Stomach (tissue), 9 donors: ENCODE data around the gene ASB7. TPM values are rescaled to one million over a fixed set of nuclear protein-coding genes. Genes with fewer than 3 reads are reported as not detected.

Experiments
- DNase-seq, 2 donors: peaks; one replicate each; pipeline versions ENCODE4 v3.0.0 to v3.0.0-alpha.2; 2013 to 2019
- H3K27ac ChIP-seq, 5 donors: fragments of 200-600 bp in 4 of 5; sonication (generic) in 4 of 5; one replicate each; pipeline ENCODE4 v1.5.1; 2013 to 2019; ENCODE audit warnings: mild to moderate bottlenecking in 1 of 5, moderate library complexity in 1 of 5
- H3K27me3 ChIP-seq, 3 donors: fragments of 200-600 bp; sonication (generic); one replicate each; pipeline ENCODE4 v1.5.1; 2017 to 2019; ENCODE audit warnings: mixed run types in 1 of 3
- H3K36me3 ChIP-seq, 4 donors: fragments of 200-600 bp; sonication (generic); 1 replicate in 3 of 4; 2 replicates in 1 of 4; pipeline ENCODE4 v1.5.1; 2016 to 2019
- H3K4me1 ChIP-seq, 4 donors: fragments of 200-600 bp; sonication (generic); one replicate each; pipeline ENCODE4 v1.5.1; 2016 to 2019
- H3K4me3 ChIP-seq, 4 donors: fragments of 200-600 bp; sonication (generic) in 3 of 4; one replicate each; pipeline ENCODE4 v1.5.1; 2016 to 2019; ENCODE audit warnings: mild to moderate bottlenecking in 1 of 4
- H3K9me3 ChIP-seq, 4 donors: fragments of 200-600 bp; sonication (generic); one replicate each; pipeline ENCODE4 v1.5.1; 2016 to 2019
- EP300 ChIP-seq: sonication (generic); formaldehyde crosslinking; IDR thresholded peaks from one replicate; pipeline ENCODE4 v1.6.1; 2017; ENCODE audit warnings: antibody characterized with exemption
- POLR2A ChIP-seq, 4 donors: fragments of 450-650 bp; IDR thresholded peaks; one replicate each; pipeline ENCODE4 v1.6.1; 2016; ENCODE audit warnings: antibody characterized with exemption in 4 of 4, control low read depth in 2 of 4, mild to moderate bottlenecking in 1 of 4, moderate library complexity in 1 of 4
- POLR2AphosphoS5 ChIP-seq, 3 donors: sonication (generic); formaldehyde crosslinking; IDR thresholded peaks; one replicate each; pipeline ENCODE4 v1.6.1; 2016; ENCODE audit warnings: antibody characterized with exemption in 3 of 3
- WGBS, 5 donors: extraction: QIAGEN DNeasy Blood & Tissue Kit in 3 of 5; methylation state at CpG; one replicate each; pipeline versions ENCODE4 v1.1.5 to v1.1.7; 2013 to 2018; 5-methylcytosine and 5-hydroxymethylcytosine counted together
- intact Hi-C: fragments of 100-400 bp; cut with DNase I; formaldehyde crosslinking; loops from one replicate; pipeline ENCODE4 v1.15.1; 2023; ENCODE audit warnings: low total_unique reads
- polyA plus RNA-seq, 3 donors: library from polyadenylated mRNA; stranded (reverse); fragments of 200-250 nt; gene quantifications; one replicate each; pipeline ENCODE4 v1.2.3, GENCODE V29; 2013
- total RNA-seq, 5 donors: library from RNA; depleted of rRNA; stranded (reverse); fragments of >200 nt; gene quantifications; one replicate each; pipeline versions ENCODE4 v1.1.0 to v1.2.3, GENCODE V29; 2014 to 2016
- TF ChIP-seq, protein P1 (sequence below), 7 experiments: fragments of 450-650 bp in 4 of 7; fragments of 200-600 bp in 3 of 7; sonication (generic) in 3 of 7; IDR thresholded peaks; one replicate each; pipeline ENCODE4 v1.5.1; 2016 to 2019; ENCODE audit warnings: antibody characterized with exemption in 7 of 7, control low read depth in 2 of 7, mild to moderate bottlenecking in 1 of 7
- donor health status: healthy with polysubstance abuse.
- donor health status: Bipolar disorder and iron deficiency.
- donor health status: healthy.

ASB7 gene
- total and polyA plus RNA-seq, 8 donors: 2.8 to 73.9 (median 10.9) TPM

- intact Hi-C loops: no loop called here
- H3K36me3 ChIP-seq: peaks cover 0 to 21% (median 16%) of the 10 kb centered on the region in 4 donors
- H3K9me3 ChIP-seq: no peaks in the 10 kb centered on the region
- DNase-seq: no peak
- no peaks in the 10 kb centered on the region for H3K27me3 ChIP-seq
- no peaks in the 10 kb centered on the region for H3K4me1 ChIP-seq
- H3K4me3 ChIP-seq: no peak overlapping the region
- H3K27ac ChIP-seq: no peak overlapping the region
- TF ChIP-seq POLR2A (IDR thresholded peaks at IDR 0.05): no peak
- TF ChIP-seq POLR2AphosphoS5 (IDR thresholded peaks at IDR 0.05): no peak
- TF ChIP-seq, protein P1, sequence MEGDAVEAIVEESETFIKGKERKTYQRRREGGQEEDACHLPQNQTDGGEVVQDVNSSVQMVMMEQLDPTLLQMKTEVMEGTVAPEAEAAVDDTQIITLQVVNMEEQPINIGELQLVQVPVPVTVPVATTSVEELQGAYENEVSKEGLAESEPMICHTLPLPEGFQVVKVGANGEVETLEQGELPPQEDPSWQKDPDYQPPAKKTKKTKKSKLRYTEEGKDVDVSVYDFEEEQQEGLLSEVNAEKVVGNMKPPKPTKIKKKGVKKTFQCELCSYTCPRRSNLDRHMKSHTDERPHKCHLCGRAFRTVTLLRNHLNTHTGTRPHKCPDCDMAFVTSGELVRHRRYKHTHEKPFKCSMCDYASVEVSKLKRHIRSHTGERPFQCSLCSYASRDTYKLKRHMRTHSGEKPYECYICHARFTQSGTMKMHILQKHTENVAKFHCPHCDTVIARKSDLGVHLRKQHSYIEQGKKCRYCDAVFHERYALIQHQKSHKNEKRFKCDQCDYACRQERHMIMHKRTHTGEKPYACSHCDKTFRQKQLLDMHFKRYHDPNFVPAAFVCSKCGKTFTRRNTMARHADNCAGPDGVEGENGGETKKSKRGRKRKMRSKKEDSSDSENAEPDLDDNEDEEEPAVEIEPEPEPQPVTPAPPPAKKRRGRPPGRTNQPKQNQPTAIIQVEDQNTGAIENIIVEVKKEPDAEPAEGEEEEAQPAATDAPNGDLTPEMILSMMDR (IDR thresholded peaks at IDR 0.05): no peak
- no peak for TF ChIP-seq EP300
- WGBS, 5 donors: 73 to 91% (median 84%) methylated on average over 5 of the region's 5 CpGs
Measured at GRCh38 chr15:100651253-100651652, 48.9 kb downstream of the ASB7 start.

GRCh38 chr15:100652116-100652515 lies 49.7 kb downstream of the ASB7 start:
- H3K4me1 ChIP-seq: no peaks in the 10 kb centered on the region
- intact Hi-C loops: no loop called here
- no peak overlapping the region for H3K27ac ChIP-seq
- no peak for TF ChIP-seq POLR2A (IDR thresholded peaks at IDR 0.05)
- no peak for TF ChIP-seq EP300
- TF ChIP-seq, protein P1 (IDR thresholded peaks at IDR 0.05): no peak
- H3K36me3 ChIP-seq: peaks cover 0 to 21% (median 16%) of the 10 kb centered on the region in 4 donors
- no peak overlapping the region for H3K4me3 ChIP-seq
- 83 to 92% (median 87%) methylated on average over 2 of the region's 2 CpGs for WGBS, 5 donors
- no peak for DNase-seq
- H3K27me3 ChIP-seq: no peaks in the 10 kb centered on the region
- H3K9me3 ChIP-seq: no peaks in the 10 kb centered on the region

- peaks cover 0 to 15% (median 11%) of the 10 kb centered on the region in 4 donors for H3K36me3 ChIP-seq
- WGBS, 5 donors: 72 to 89% (median 76%) methylated on average over 1 of the region's 1 CpG
- H3K9me3 ChIP-seq: no peaks in the 10 kb centered on the region
- no peak overlapping the region for H3K4me3 ChIP-seq
- H3K27ac ChIP-seq: no peak overlapping the region
- TF ChIP-seq EP300: no peak
- intact Hi-C loops: no loop called here
- no peak for DNase-seq
- H3K27me3 ChIP-seq: no peaks in the 10 kb centered on the region
- H3K4me1 ChIP-seq: no peaks in the 10 kb centered on the region
Measured at GRCh38 chr15:100653608-100654007, 51.2 kb downstream of the ASB7 start.

- TF ChIP-seq, protein P1 (IDR thresholded peaks at IDR 0.05): no peak
- TF ChIP-seq POLR2A (IDR thresholded peaks at IDR 0.05) (no peak), POLR2AphosphoS5 (IDR thresholded peaks at IDR 0.05) (no peak), EP300 (no peak)
Measured at GRCh38 chr15:100658895-100659294, 56.5 kb downstream of the ASB7 start.

DNA sequence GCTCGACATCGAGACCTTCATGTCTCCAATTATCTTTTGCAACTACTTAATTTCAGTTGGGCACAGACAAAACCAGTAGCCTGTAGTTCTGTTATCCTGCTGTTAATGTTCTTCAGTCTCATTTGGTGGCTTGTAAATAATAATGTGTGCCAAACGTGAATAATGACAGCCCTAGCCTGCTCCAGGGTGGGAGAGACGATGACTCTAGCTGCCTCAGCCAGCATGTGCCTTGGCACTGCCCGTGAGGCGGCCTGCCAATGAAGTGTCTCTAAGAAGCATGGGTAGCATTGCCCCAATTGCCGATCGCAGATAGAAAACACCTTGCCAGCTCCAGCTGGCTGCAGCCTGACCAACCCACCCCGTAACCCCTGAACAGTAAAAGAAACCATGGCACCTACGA lies 58.8 kb downstream of the ASB7 start:
- TF ChIP-seq EP300 (no peak), POLR2A (IDR thresholded peaks at IDR 0.05) (no peak), POLR2AphosphoS5 (IDR thresholded peaks at IDR 0.05) (no peak)
- TF ChIP-seq, protein P1 (IDR thresholded peaks at IDR 0.05): no peak
- intact Hi-C loops: no loop called here
- no peaks in the 10 kb centered on the region for H3K36me3 ChIP-seq
- 81 to 88% (median 87%) methylated on average over 10 of the region's 10 CpGs for WGBS, 5 donors
- no peak for DNase-seq
- peaks cover 0 to 19% (median 0%) of the 10 kb centered on the region in 3 donors for H3K27me3 ChIP-seq
- H3K4me3 ChIP-seq: no peak overlapping the region
- peaks cover 0 to 9% (median 0%) of the 10 kb centered on the region in 4 donors for H3K4me1 ChIP-seq
- no peak overlapping the region for H3K27ac ChIP-seq
- no peaks in the 10 kb centered on the region for H3K9me3 ChIP-seq

More at GRCh38 chr15:100658895-100659294, 56.5 kb downstream of the ASB7 start:
- Histone ChIP-seq H3K27ac (no peak overlapping the region), H3K36me3 (no peaks in the 10 kb centered on the region), H3K4me3 (no peak overlapping the region), H3K4me1 (peaks cover 0 to 2% (median 0%) of the 10 kb centered on the region in 4 donors), H3K27me3 (peaks cover 0 to 10% (median 0%) of the 10 kb centered on the region in 3 donors), H3K9me3 (no peaks in the 10 kb centered on the region)
- intact Hi-C loops: no loop called here
- DNase-seq: no peak
- 83 to 87% (median 85%) methylated on average over 7 to 14 of the region's 14 CpGs for WGBS, 5 donors
